SK-N-SH (cell line): ENCODE results near the gene MNX1. TPM values are rescaled to one million over a fixed set of nuclear protein-coding genes. Genes with fewer than 3 reads are reported as not detected.

Source experiments
- CTCF ChIA-PET: fragments of 300-600, 350-600 bp; formaldehyde crosslinking; extraction: SDS; loops from one replicate; lab custom pipeline; 2021; lab: Yijun Ruan, JAX
- POLR2A ChIA-PET: fragments of 350-600 bp; sonication (Branson Sonifier 250); formaldehyde crosslinking; extraction: SDS; loops from one replicate; lab custom pipeline; 2020; ENCODE audit warnings: antibody characterized with exemption, inconsistent platforms; lab: Yijun Ruan, JAX
- DNase-seq: peaks from one replicate; pipeline ENCODE4 v3.0.0; 2012
- H2AFZ ChIP-seq: fragments of 200-600 bp; sonication (generic); 2 replicates; pipeline ENCODE4 v1.8.1; 2016; ENCODE audit warnings: antibody characterized with exemption, mild to moderate bottlenecking, low read depth
- H3F3A ChIP-seq: fragments of 200-600 bp; sonication (generic); replicated peaks from 2 replicates; pipeline ENCODE3; 2016; ENCODE audit warnings: antibody characterized with exemption, mild to moderate bottlenecking; ENCODE audit not compliant: insufficient read depth
- H3K27ac ChIP-seq, 2 experiments: fragments of 200-500 bp in 1 of 2; fragments of 200-600 bp in 1 of 2; sonication (Bioruptor generic) in 1 of 2; sonication (generic), shearing (Covaris generic) in 1 of 2; 2 replicates each; pipeline versions ENCODE4 v1.5.1 to v1.6.1; 2014 to 2016; ENCODE audit warnings: low read depth in 2 of 2, inconsistent platforms in 1 of 2, low read length in 1 of 2, mild to moderate bottlenecking in 1 of 2, mixed read lengths in 1 of 2
- H3K27me3 ChIP-seq: fragments of 200-600 bp; sonication (generic), shearing (Covaris generic); 2 replicates; pipeline ENCODE4 v1.6.1; 2016; ENCODE audit warnings: mixed run types; ENCODE audit not compliant: insufficient read depth
- H3K36me3 ChIP-seq, 2 experiments: fragments of 200-500 bp in 1 of 2; fragments of 200-600 bp in 1 of 2; sonication (Bioruptor generic) in 1 of 2; sonication (generic) in 1 of 2; replicated peaks in 1 of 2; 2 replicates each; pipeline versions ENCODE3 to v1.5.1; 2014 to 2016; ENCODE audit warnings: low read length in 1 of 2, mild to moderate bottlenecking in 1 of 2; ENCODE audit not compliant: insufficient read depth in 2 of 2, control insufficient read depth in 1 of 2
- H3K4me1 ChIP-seq, 2 experiments: fragments of 200-500 bp in 1 of 2; fragments of 200-600 bp in 1 of 2; sonication (Bioruptor generic) in 1 of 2; sonication (generic), shearing (Covaris generic) in 1 of 2; 2 replicates each; pipeline versions ENCODE4 v1.5.1 to v1.6.1; 2014 to 2016; ENCODE audit warnings: low read depth in 1 of 2, low read length in 1 of 2, mixed run types in 1 of 2; ENCODE audit not compliant: insufficient read depth in 2 of 2, control insufficient read depth in 1 of 2
- H3K4me2 ChIP-seq: fragments of 200-600 bp; sonication (generic), shearing (Covaris generic); 2 replicates; pipeline ENCODE4 v1.6.1; 2017; ENCODE audit warnings: mixed run types
- H3K4me3 ChIP-seq, 2 experiments: fragments of 200-500 bp in 1 of 2; fragments of 200-600 bp in 1 of 2; sonication (Bioruptor generic) in 1 of 2; sonication (generic), shearing (Covaris generic) in 1 of 2; 2 replicates each; pipeline versions ENCODE4 v1.5.1 to v1.8.1; 2014 to 2016; ENCODE audit warnings: low read depth in 2 of 2, inconsistent platforms in 1 of 2, low read length in 1 of 2, mild to moderate bottlenecking in 1 of 2, mixed read lengths in 1 of 2, moderate library complexity in 1 of 2
- H3K79me2 ChIP-seq: fragments of 200-600 bp; sonication (generic); 2 replicates; pipeline ENCODE4 v1.8.1; 2017; ENCODE audit warnings: mild to moderate bottlenecking; ENCODE audit not compliant: insufficient read depth
- H3K9ac ChIP-seq: fragments of 200-600 bp; sonication (generic); 2 replicates; pipeline ENCODE4 v1.6.1; 2017; ENCODE audit warnings: mixed run types
- H3K9me2 ChIP-seq: fragments of 200-600 bp; sonication (generic); 2 replicates; pipeline ENCODE4 v1.6.1; 2017; ENCODE audit warnings: mixed run types
- H3K9me3 ChIP-seq: fragments of 200-600 bp; sonication (generic); 2 replicates; pipeline ENCODE4 v1.6.1; 2017; ENCODE audit warnings: mixed run types, mild to moderate bottlenecking, moderate library complexity
- H4K20me1 ChIP-seq: fragments of 200-600 bp; sonication (generic); 2 replicates; pipeline ENCODE4 v1.6.1; 2017; ENCODE audit warnings: mild to moderate bottlenecking, mixed run types; ENCODE audit not compliant: insufficient read depth
- EP300 ChIP-seq, 2 experiments: IDR thresholded peaks; 2 replicates each; pipeline versions ENCODE4 v1.4.0 to v1.6.1; 2012; ENCODE audit warnings: borderline replicate concordance in 1 of 2, low read depth in 1 of 2, low read length in 1 of 2
- EZH2phosphoT487 ChIP-seq: fragments of 200-600 bp; sonication (generic); IDR thresholded peaks from 2 replicates; pipeline ENCODE4 v1.6.1; 2017; ENCODE audit warnings: low read depth, mixed run types, mild to moderate bottlenecking, antibody characterized with exemption, moderate library complexity, borderline replicate concordance
- GATA2 ChIP-seq: sonication (generic); formaldehyde crosslinking; IDR thresholded peaks from 2 replicates; pipeline ENCODE4 v1.5.0; 2020; ENCODE audit warnings: mild to moderate bottlenecking, missing genetic modification reagents
- MEF2A ChIP-seq: IDR thresholded peaks from 2 replicates; pipeline ENCODE4 v1.4.0; 2012; ENCODE audit warnings: low read depth, borderline replicate concordance
- MXI1 ChIP-seq: IDR thresholded peaks from 2 replicates; pipeline ENCODE4 v1.6.1; 2012; ENCODE audit warnings: mild to moderate bottlenecking, low read depth, low read length, improper control_type of control experiment
- NRF1 ChIP-seq: IDR thresholded peaks from 2 replicates; pipeline ENCODE4 v1.6.1; 2012; ENCODE audit warnings: low read depth, mild to moderate bottlenecking, low read length
- RCOR1 ChIP-seq: fragments of 150-350 bp; IDR thresholded peaks from 2 replicates; pipeline ENCODE4 v1.6.1; 2017; ENCODE audit warnings: antibody characterized with exemption, low read length
- RXRA ChIP-seq: IDR thresholded peaks from 2 replicates; pipeline ENCODE4 v1.4.0; 2012; ENCODE audit warnings: low read depth, mild to moderate bottlenecking, borderline replicate concordance
- SIN3A ChIP-seq: IDR thresholded peaks from 2 replicates; pipeline ENCODE4 v1.6.1; 2012; ENCODE audit warnings: low read depth, mild to moderate bottlenecking, low read length, moderate library complexity, borderline replicate concordance
- TAF1 ChIP-seq: IDR thresholded peaks from 2 replicates; pipeline ENCODE4 v1.6.1; 2012; ENCODE audit warnings: low read depth, mild to moderate bottlenecking, low read length, moderate library complexity, borderline replicate concordance
- TCF12 ChIP-seq: IDR thresholded peaks from 2 replicates; pipeline ENCODE4 v1.4.0; 2012
- WGBS: methylation state at CpG from one replicate; pipeline ENCODE4 v1.1.6; 2017; ENCODE audit warnings: low lambda C conversion rate; 5-methylcytosine and 5-hydroxymethylcytosine counted together
- polyA plus RNA-seq, 3 experiments: library from polyadenylated mRNA; depleted of rRNA; stranded (reverse); fragments of >200 nt; gene quantifications; 2 replicates each; pipeline ENCODE4 v1.2.3, GENCODE V29; 2012
- TF ChIP-seq, protein P1 (sequence below): fragments of 200-600 bp; sonication (generic); IDR thresholded peaks from 2 replicates; pipeline ENCODE4 v1.6.1; 2017; ENCODE audit warnings: antibody characterized with exemption, mild to moderate bottlenecking, moderate library complexity
- TF ChIP-seq, protein P2 (sequence below): fragments of 150-350 bp; IDR thresholded peaks from 2 replicates; pipeline ENCODE4 v1.6.1; 2017; ENCODE audit warnings: antibody characterized with exemption, low read length, low read depth, borderline replicate concordance
- TF ChIP-seq, protein P3 (sequence below): IDR thresholded peaks from 2 replicates; pipeline ENCODE4 v1.4.0; 2012; ENCODE audit warnings: low read depth

The MNX1 gene
- polyA plus RNA-seq, 1 of the 3 experiments (the other 2 are of a cell fraction) = not detected

DNA sequence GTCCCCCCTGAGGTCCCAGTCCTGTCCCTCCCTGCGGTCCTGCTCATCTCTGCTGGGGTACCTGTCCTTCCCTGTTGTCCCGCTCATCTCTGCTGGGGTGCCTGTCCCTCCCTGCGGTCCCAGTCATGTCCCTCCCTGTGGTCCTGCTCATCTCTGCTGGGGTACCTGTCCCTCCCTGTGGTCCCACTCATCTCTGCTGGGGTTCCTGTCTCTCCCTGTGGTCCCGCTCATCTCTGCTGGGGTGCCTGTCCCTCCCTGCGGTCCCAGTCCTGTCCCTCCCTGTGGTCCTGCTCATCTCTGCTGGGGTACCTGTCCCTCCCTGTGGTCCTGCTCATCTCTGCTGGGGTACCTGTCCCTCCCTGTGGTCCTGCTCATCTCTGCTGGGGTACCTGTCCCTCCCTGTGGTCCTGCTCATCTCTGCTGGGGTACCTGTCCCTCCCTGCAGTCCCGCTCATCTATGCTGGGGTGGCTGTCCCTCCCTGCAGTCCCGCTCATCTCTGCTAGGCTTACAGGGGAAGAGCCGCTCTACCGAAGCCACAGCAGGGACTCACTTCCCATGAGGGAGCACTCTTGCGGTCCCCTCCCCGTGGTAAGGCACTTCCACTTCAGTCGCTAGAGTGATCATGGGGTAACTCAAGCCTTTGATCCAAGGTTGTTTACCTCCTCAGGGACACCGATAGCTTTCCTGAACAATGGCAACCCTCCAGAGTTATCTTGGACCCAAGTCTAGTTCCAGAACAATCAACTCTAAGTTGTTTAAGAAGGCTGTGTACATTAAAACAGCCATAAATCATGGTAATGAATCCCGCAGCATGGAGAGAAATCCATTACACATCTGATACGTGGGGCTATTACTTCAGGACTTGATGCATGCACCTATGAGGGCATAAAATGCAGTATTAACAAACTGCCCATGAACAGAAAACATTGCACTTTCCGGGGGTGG is 46.8 kb upstream of the MNX1 start:
- H3K4me2 ChIP-seq = no peak overlapping the region
- no peaks in the 10 kb centered on the region for H3K4me1 ChIP-seq
- DNase-seq = no peak
- H3K36me3 ChIP-seq = no peaks in the 10 kb centered on the region
- no peak overlapping the region for H3K9ac ChIP-seq
- H3F3A ChIP-seq = no peaks in the 10 kb centered on the region
- ChIA-PET POLR2A (no interaction called here), CTCF (interaction anchor here (0.6 to 0.7 kb wide), 2 partner anchors 84 to 584 kb away, joined by 3 read pairs; no protein-coding TSS in a partner anchor)
- H4K20me1 ChIP-seq = no peaks in the 10 kb centered on the region
- TF ChIP-seq RCOR1 (no peak), TCF12 (no peak), MXI1 (no peak), RXRA (no peak)
- TF ChIP-seq, protein P1, sequence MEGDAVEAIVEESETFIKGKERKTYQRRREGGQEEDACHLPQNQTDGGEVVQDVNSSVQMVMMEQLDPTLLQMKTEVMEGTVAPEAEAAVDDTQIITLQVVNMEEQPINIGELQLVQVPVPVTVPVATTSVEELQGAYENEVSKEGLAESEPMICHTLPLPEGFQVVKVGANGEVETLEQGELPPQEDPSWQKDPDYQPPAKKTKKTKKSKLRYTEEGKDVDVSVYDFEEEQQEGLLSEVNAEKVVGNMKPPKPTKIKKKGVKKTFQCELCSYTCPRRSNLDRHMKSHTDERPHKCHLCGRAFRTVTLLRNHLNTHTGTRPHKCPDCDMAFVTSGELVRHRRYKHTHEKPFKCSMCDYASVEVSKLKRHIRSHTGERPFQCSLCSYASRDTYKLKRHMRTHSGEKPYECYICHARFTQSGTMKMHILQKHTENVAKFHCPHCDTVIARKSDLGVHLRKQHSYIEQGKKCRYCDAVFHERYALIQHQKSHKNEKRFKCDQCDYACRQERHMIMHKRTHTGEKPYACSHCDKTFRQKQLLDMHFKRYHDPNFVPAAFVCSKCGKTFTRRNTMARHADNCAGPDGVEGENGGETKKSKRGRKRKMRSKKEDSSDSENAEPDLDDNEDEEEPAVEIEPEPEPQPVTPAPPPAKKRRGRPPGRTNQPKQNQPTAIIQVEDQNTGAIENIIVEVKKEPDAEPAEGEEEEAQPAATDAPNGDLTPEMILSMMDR = no peak
- H3K4me3 ChIP-seq = no peak overlapping the region
- H2AFZ ChIP-seq = no peak overlapping the region
- no peaks in the 10 kb centered on the region for H3K9me3 ChIP-seq
- H3K27me3 ChIP-seq = peaks cover 66% of the 10 kb centered on the region; the same call in 1 of the 2 replicates
- 36% methylated on average over 16 of the region's 16 CpGs for WGBS
- no peaks in the 10 kb centered on the region for H3K79me2 ChIP-seq
- H3K27ac ChIP-seq = no peak overlapping the region
- H3K9me2 ChIP-seq = no peaks in the 10 kb centered on the region

DNA sequence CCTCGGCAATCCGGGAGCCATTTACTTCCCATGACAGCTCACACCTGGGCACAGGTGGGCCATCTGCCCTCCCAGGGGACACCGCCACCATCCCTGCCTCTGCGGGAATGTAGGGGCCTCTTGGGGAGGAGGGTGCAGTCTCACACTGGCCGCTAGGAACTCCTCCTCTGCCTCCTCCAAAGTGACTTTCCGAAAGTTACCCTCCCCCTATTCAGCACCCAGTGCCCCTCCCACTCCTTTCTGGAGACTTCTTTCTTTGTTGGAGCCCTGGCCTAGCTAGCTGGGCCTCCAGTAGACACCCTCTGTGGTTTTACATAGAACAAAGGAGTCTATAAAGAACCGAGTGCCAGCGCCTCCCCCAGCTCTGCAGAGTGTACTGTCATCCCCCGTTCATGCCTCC is 45.8 kb upstream of the MNX1 start:
- peaks cover 66% of the 10 kb centered on the region; the same call in 1 of the 2 replicates for H3K27me3 ChIP-seq
- TF ChIP-seq EZH2phosphoT487 = no peak
- TF ChIP-seq, protein P2, sequence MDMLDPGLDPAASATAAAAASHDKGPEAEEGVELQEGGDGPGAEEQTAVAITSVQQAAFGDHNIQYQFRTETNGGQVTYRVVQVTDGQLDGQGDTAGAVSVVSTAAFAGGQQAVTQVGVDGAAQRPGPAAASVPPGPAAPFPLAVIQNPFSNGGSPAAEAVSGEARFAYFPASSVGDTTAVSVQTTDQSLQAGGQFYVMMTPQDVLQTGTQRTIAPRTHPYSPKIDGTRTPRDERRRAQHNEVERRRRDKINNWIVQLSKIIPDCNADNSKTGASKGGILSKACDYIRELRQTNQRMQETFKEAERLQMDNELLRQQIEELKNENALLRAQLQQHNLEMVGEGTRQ = no peak
- no peak for TF ChIP-seq GATA2 (CRISPR knock-in tag)
- TF ChIP-seq MEF2A = no peak
- TF ChIP-seq RXRA = no peak
- no peak for TF ChIP-seq SIN3A
- no peak for TF ChIP-seq TCF12
- no peak for TF ChIP-seq RCOR1
- TF ChIP-seq NRF1 = no peak
- no peak for TF ChIP-seq EP300 (IDR thresholded peaks at IDR 0.05; ENCODE audit: borderline replicate concordance in 1 of 2, low read depth in 1 of 2, low read length in 1 of 2)
- TF ChIP-seq, protein P3, sequence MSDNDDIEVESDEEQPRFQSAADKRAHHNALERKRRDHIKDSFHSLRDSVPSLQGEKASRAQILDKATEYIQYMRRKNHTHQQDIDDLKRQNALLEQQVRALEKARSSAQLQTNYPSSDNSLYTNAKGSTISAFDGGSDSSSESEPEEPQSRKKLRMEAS = no peak
- no peak for TF ChIP-seq TAF1
- TF ChIP-seq MXI1 = no peak
- ChIA-PET CTCF (no interaction called here), POLR2A (no interaction called here)
- H3K4me1 ChIP-seq = no peaks in the 10 kb centered on the region
- H3K9me3 ChIP-seq = no peaks in the 10 kb centered on the region
- H3K9ac ChIP-seq = no peak overlapping the region
- no peak overlapping the region for H3K4me3 ChIP-seq
- DNase-seq = no peak
- H4K20me1 ChIP-seq = no peaks in the 10 kb centered on the region
- no peak overlapping the region for H3K4me2 ChIP-seq
- no peaks in the 10 kb centered on the region for H3F3A ChIP-seq
- H3K36me3 ChIP-seq = no peaks in the 10 kb centered on the region
- H2AFZ ChIP-seq = no peak overlapping the region
- WGBS = 35% methylated on average over 8 of the region's 9 CpGs
- no peak overlapping the region for H3K27ac ChIP-seq
- no peaks in the 10 kb centered on the region for H3K9me2 ChIP-seq
- H3K79me2 ChIP-seq = no peaks in the 10 kb centered on the region
